DND-41 (cell line): ENCODE measurements around the gene ACOXL.

Source experiments
- ATAC-seq: fragments of 200-7000 bp; cut with Tn5 transposase; 3 replicates; pipeline ENCODE4 v1.9.1; 2021; ENCODE audit warnings: low read depth; ENCODE audit not compliant: insufficient read depth
- DNase-seq: peaks from one replicate; pipeline ENCODE4 v3.0.0-alpha.2; 2020
- H2AFZ ChIP-seq: 2 replicates; pipeline ENCODE4 v1.6.0; 2012; ENCODE audit warnings: low read depth, low read length
- H3K27ac ChIP-seq: 2 replicates; pipeline ENCODE4 v1.5.1; 2012; ENCODE audit warnings: low read length, inconsistent platforms
- H3K27me3 ChIP-seq: fragments of 200-600 bp; sonication (generic); 2 replicates; pipeline ENCODE4 v1.6.0; 2012; ENCODE audit warnings: low read length, mild to moderate bottlenecking, inconsistent platforms; ENCODE audit not compliant: insufficient read depth, poor library complexity
- H3K36me3 ChIP-seq: 2 replicates; pipeline ENCODE4 v1.5.1; 2012; ENCODE audit warnings: low read length, inconsistent platforms; ENCODE audit not compliant: insufficient read depth
- H3K4me1 ChIP-seq: 2 replicates; pipeline ENCODE4 v1.5.1; 2012; ENCODE audit warnings: mild to moderate bottlenecking, low read length; ENCODE audit not compliant: insufficient read depth
- H3K4me2 ChIP-seq: 2 replicates; pipeline ENCODE4 v1.6.0; 2012; ENCODE audit warnings: mild to moderate bottlenecking, moderate library complexity, low read length, inconsistent platforms; ENCODE audit not compliant: insufficient read depth
- H3K4me3 ChIP-seq, 2 experiments: fragments of 200-600 bp in 1 of 2; shearing (Covaris generic) in 1 of 2; 2 replicates each; pipeline ENCODE4 v1.5.1; 2012 to 2016; ENCODE audit warnings: inconsistent platforms in 2 of 2, low read length in 2 of 2, mild to moderate bottlenecking in 2 of 2, low read depth in 1 of 2, moderate library complexity in 1 of 2
- H3K79me2 ChIP-seq: 2 replicates; pipeline ENCODE4 v1.6.0; 2012; ENCODE audit warnings: low read length, inconsistent platforms; ENCODE audit not compliant: insufficient read depth
- H3K9ac ChIP-seq: 2 replicates; pipeline ENCODE4 v1.6.0; 2012; ENCODE audit warnings: low read depth, mild to moderate bottlenecking, inconsistent platforms, low read length, moderate library complexity
- H3K9me3 ChIP-seq: 2 replicates; pipeline ENCODE4 v1.5.1; 2012; ENCODE audit warnings: low read length, moderate library complexity, mild to moderate bottlenecking, inconsistent platforms; ENCODE audit not compliant: insufficient read depth, severe bottlenecking
- H4K20me1 ChIP-seq: 2 replicates; pipeline ENCODE4 v1.6.0; 2012; ENCODE audit warnings: low read length; ENCODE audit not compliant: insufficient read depth
- CTCF ChIP-seq: IDR thresholded peaks from 2 replicates; pipeline ENCODE4 v1.5.1; 2012; ENCODE audit warnings: borderline replicate concordance, low read length, moderate library complexity, mild to moderate bottlenecking; ENCODE audit not compliant: poor library complexity, severe bottlenecking; ENCODE audit errors: extremely low read depth
- EZH2 ChIP-seq: IDR thresholded peaks from 3 replicates; pipeline ENCODE4 v1.6.1; 2012; ENCODE audit warnings: borderline replicate concordance, low read depth, mild to moderate bottlenecking, moderate library complexity, low read length, inconsistent platforms; ENCODE audit not compliant: severe bottlenecking

ACOXL gene

GRCh38 chr2:111052621-111053020 lies 320.2 kb downstream of the ACOXL start:
- TF ChIP-seq EZH2 (no peak), CTCF (no peak)
- H3K27me3 ChIP-seq = no peaks in the 10 kb centered on the region
- H3K9ac ChIP-seq = no peak overlapping the region
- ATAC-seq = no peak
- no peaks in the 10 kb centered on the region for H3K36me3 ChIP-seq
- H3K4me3 ChIP-seq = no peak overlapping the region
- DNase-seq = no peak
- H2AFZ ChIP-seq = no peak overlapping the region
- H3K4me2 ChIP-seq = no peak overlapping the region
- H4K20me1 ChIP-seq = no peaks in the 10 kb centered on the region
- H3K4me1 ChIP-seq = no peaks in the 10 kb centered on the region
- no peak overlapping the region for H3K27ac ChIP-seq
- no peaks in the 10 kb centered on the region for H3K9me3 ChIP-seq
- H3K79me2 ChIP-seq = no peaks in the 10 kb centered on the region

GRCh38 chr2:111053266-111053665 lies 320.9 kb downstream of the ACOXL start:
- Histone ChIP-seq H3K27ac (no peak overlapping the region), H3K4me2 (no peak overlapping the region), H3K79me2 (no peaks in the 10 kb centered on the region), H3K27me3 (no peaks in the 10 kb centered on the region), H3K4me1 (no peaks in the 10 kb centered on the region), H3K9ac (no peak overlapping the region), H3K4me3 (no peak overlapping the region), H3K36me3 (no peaks in the 10 kb centered on the region), H4K20me1 (no peaks in the 10 kb centered on the region), H3K9me3 (no peaks in the 10 kb centered on the region), H2AFZ (no peak overlapping the region)
- ATAC-seq = no peak
- TF ChIP-seq EZH2 = no peak
- no peak for TF ChIP-seq CTCF
- DNase-seq = no peak

GRCh38 chr2:111053825-111054515 lies 321.6 kb downstream of the ACOXL start:
- Histone ChIP-seq H3K4me2 (no peak overlapping the region), H3K27me3 (no peaks in the 10 kb centered on the region), H3K9ac (no peak overlapping the region), H2AFZ (no peak overlapping the region), H3K36me3 (no peaks in the 10 kb centered on the region), H3K4me1 (no peaks in the 10 kb centered on the region), H3K9me3 (no peaks in the 10 kb centered on the region), H3K27ac (no peak overlapping the region), H3K4me3 (no peak overlapping the region), H3K79me2 (no peaks in the 10 kb centered on the region), H4K20me1 (no peaks in the 10 kb centered on the region)
- ATAC-seq (no peak), DNase-seq (no peak)
- TF ChIP-seq EZH2 = no peak
- no peak for TF ChIP-seq CTCF
